DMS114 treated with DMSO at 0.1 percent for 48 hours (cell line): ENCODE data around the gene RXRA.

Experiments
- DNase-seq: peaks from one replicate; lab custom pipeline; 2025; ENCODE audit not compliant: unreplicated experiment; lab: John Stamatoyannopoulos, UW

Gene RXRA

GRCh38 chr9:134365115-134365596, 38.9 kb downstream of the RXRA start:
- no peak for DNase-seq

DNA sequence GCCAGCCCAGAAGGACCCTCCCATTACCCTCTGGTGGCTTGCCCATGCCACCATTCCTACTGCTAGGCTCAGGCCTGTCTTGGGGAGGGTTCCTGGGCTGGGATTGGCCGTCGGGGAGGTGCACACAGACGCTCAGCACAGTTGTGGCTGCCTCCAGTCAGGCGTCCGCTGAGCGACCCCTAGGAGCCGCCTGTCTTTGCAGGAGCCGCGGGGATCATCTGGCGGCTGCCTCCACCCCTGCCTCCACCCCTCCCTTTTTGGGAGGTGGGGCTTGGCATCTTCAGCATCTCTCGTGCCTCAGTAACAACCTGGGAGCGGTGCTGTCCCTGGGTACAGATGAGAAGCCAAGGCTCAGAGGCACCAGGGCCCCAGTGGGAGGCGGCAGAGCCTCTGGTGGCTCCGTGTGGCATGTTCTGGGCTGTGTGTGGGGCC, 39.6 kb downstream of the RXRA start:
- DNase-seq: no peak

- DNase-seq: no peak
Measured at GRCh38 chr9:134366223-134367031, 40.2 kb downstream of the RXRA start.

GRCh38 chr9:134367061-134367460, 40.8 kb downstream of the RXRA start:
- DNase-seq: no peak

DNA sequence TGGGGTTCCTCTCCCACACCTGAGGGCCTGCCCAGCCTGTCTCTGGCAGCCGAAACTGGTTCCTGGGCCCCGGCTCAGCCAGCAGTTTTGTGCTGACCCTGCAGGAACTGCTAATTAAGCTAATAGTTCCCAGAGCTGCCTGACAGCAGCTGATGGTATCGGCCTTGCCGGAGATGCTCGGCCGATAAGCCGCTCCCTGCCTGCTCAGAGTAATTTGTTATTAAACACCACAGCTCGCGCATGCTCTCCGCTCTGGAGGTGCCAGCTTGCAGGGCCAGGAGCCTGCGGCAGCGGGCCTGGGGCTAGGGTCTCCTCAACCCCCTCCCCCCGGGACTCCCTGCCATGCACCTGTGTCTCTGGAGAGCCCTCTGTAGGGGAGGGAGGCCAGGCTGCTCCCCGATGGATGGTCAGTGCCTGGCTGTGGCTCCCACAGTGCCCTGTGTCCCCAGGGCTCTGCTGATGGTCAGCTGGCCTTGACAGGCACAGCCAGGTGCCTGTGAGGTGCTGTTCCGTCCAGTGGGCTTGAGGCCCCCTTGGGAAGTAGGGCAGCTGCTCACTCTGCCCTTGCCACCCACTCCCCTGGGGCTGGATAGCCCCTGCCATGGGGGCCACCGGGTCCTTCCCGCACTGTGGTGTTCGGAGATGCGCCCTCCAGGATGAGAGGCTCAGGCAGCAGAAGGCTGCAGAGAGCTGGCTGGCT, 41.7 kb downstream of the RXRA start:
- no peak for DNase-seq

DNA sequence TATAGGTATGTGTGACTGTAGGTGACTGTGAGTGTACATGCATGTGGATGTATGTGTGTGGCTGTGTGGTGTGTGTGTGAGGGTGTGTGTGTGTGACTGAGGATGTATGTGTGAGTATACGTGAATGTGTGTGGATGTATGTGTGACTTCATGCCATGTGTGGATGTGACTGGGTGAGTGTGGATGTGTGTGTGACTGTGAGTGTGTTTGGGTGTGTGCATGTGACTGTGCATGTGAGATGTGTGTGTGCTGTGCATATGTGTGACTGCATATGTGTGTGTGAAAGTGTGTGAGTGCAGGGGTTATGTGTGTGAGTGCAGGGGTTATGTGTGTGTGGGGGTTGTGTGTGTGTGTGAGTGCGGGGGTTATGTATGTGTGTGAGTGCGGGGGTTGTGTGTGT, 42.3 kb downstream of the RXRA start:
- no peak for DNase-seq

GRCh38 chr9:134369416-134370212, 43.4 kb downstream of the RXRA start:
- no peak for DNase-seq

- DNase-seq: no peak
Measured at GRCh38 chr9:134370213-134370492, 43.9 kb downstream of the RXRA start.

DNA sequence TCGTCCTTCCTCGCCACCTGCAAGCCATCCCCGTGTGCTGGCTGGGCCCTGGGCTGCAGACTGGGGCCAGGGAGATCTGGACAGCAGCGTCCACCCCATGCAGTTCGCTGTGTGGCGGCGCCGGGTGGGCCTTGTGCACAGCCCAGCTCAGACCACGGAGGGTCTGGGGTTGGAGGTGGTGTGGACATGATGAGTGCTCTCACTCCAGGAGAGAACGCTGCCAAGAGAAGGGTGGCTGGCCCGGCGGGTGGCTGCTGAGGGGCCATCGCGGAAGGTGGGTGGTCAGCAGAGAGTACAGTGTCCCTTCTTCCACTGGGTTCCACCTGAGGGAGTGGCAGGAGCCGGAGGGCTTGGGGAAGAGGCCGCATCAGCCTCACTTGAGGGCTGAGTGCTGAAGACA, 44.4 kb downstream of the RXRA start:
- no peak for DNase-seq

- DNase-seq: no peak
Measured at GRCh38 chr9:134371731-134372130, 45.5 kb downstream of the RXRA start.

- no peak for DNase-seq
Measured at GRCh38 chr9:134372581-134373267, 46.5 kb downstream of the RXRA start.

- no peak for DNase-seq
Measured at GRCh38 chr9:134373269-134373668, 47.0 kb downstream of the RXRA start.

DNA sequence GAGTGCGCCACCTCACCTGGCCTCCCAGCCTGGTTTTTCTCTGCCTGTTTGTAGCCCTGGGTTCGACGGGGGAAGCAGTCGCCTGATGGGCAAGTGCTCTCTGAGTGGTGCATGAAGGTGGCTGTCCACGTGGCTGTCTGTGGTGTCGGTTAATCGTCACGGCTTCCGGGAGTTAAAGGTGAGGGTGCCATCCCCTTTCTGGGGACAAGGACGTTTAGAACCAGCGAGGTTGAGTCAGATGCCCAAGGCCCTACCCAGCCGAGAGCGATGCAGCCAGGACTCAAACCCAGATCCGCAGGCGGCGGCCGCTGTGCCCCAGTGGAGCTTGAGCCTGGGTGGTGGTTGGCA, 47.7 kb downstream of the RXRA start:
- no peak for DNase-seq

DNA sequence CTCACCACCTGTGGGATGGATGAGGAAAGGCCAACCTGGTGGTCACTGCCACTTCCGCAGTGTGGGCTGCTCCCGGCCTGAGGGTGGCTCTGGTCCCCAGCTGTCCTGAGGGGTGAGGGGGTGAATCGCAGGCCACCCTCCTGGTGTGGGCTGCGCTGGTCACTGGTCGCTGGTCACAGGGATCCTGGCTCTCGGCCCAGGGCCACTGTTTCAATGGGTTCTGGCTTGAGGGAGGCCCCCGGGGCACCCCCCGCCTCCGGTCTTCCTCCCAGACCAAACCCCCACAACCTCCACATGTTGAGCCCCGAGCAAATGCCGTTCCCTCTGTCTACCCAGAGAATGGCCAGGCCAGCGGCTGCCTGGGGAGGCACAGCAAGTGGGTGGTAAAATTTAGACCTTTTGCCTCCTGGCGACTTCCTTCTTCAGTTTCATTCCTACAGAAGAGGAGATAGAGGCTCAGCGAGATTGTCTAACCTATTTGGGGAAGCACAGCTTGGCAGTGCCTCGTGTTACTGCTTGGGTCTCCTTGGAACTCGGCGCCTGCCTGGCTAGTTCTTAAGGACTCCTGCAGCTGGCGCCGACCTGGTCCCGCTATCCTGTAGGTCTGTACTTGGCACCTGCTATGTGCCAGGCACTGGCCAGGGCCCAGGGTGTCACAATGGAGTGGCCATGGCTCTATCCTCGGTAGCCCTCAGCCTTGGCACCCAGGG, 48.2 kb downstream of the RXRA start:
- DNase-seq: no peak

DNA sequence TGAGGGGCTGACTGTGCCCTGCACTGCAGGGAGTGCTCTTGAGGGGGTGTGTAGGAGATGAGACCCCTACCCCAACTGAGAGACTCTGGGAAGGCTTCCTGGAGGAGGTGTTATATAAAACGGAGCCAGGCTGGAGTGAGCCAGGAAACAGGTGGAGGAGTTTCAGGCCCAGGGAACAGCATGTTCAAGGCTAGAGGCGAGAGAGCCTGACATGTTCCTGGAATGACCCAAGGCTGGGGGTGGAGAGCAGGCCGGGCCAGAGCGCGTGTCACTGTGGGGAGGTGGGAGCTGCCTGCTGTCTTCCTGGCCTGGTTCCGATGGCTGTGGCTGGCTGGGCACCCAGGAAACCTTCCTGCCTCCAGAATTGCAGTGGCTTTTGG, 48.7 kb downstream of the RXRA start:
- no peak for DNase-seq

- no peak for DNase-seq
Measured at GRCh38 chr9:134375430-134376385, 49.5 kb downstream of the RXRA start.

DNA sequence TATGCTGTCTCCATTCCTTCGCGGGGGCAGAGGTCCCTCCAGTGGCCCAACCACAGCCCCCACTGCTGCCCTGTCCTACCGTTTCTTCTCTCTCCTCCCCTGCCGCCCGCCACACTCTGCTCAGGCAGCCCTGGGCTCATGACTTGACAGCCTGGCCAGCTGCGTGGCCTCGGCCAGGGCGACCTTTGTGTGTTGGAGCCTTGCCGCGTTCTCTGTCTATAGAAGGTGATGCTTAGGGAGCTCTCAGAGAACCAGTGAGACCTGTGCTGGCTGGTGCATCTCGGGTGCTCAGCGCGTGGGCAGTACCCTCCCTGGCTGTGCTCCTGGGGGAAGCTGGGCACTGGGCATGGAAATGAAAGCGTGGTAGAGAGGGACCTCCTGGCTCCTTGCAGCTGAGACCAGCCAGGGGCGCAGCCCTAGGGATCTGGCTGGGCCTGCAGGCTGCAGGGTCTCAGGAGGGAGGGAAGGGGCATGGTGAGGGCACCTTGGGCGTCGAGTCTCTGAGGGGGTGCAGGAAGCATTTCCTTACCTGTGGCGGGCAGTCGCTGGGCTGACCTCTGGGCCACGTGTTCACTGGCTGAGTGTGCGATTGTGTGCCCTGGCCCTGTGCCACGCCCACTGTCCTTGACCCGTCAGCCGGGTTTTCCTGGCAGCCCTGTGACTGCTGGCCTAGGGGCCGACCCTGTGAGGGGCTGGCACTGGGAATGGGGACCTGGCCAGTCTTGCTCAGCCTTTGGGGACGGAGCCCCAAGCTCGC, 50.3 kb downstream of the RXRA start:
- DNase-seq: no peak

DNA sequence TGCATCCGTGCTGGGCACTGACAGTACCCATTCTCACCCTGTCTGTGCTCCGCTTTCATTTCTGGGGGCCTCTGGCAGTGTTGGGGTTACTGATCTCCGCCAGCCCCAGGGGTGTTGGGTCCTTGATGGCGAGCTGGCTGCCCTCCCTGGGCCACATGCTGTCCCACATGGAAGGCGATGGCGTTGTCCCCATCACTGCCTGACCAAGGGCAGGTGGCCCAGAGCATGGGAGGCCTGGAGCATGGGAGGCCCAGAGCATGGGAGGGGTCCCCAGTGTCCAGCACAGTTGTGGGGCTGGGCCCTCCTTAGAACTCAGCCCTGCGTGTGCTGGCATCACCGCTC, 50.9 kb downstream of the RXRA start:
- DNase-seq: no peak

DNA sequence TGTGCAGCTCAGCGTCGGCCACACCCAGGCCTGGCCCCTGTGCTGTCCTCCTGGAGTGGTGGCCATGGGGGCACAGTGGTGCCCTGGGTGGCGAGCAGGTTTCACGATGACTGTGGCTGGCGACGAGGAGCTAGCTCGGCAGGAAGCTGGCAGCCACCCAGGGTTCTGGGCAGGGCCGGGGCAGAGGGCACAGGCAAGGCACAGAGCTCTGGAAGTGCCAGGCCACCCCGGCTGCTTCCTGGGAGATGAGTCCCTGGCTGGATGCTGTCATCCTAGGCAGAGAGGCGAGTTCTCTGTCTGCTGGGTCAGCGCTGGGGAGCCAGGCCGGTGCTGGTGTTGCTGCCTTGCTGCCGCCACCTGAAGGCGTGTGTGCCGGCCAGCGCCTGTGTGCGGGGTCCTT, 51.7 kb downstream of the RXRA start:
- DNase-seq: no peak
